ENCODE data around the gene SNX25.
A peak's percentile ranks its signal among the peaks of the same experiment; 100 is the strongest.

SNX25 gene

DNA sequence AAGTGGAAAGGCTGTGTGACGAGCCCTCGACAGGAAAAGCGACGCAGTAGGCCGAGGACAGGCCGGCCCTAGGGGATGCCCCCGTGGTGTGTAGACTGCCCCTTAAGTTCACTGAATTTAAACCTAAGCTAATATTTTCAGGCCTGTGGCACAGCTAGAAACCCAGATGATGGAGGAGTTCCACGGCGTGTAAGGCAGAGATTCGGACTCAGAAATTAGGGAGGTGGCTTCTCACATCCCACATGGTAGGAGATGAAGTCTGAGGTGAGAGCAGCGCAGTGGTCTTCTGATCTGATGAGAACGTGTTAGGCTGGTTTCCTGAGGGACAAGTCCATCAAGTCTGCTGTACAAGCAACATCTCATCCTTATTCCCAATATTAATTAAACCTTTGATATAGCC lies 178.6 kb downstream of the SNX25 start:
- TF ChIP-seq, protein P1, sequence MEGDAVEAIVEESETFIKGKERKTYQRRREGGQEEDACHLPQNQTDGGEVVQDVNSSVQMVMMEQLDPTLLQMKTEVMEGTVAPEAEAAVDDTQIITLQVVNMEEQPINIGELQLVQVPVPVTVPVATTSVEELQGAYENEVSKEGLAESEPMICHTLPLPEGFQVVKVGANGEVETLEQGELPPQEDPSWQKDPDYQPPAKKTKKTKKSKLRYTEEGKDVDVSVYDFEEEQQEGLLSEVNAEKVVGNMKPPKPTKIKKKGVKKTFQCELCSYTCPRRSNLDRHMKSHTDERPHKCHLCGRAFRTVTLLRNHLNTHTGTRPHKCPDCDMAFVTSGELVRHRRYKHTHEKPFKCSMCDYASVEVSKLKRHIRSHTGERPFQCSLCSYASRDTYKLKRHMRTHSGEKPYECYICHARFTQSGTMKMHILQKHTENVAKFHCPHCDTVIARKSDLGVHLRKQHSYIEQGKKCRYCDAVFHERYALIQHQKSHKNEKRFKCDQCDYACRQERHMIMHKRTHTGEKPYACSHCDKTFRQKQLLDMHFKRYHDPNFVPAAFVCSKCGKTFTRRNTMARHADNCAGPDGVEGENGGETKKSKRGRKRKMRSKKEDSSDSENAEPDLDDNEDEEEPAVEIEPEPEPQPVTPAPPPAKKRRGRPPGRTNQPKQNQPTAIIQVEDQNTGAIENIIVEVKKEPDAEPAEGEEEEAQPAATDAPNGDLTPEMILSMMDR (IDR thresholded peaks at IDR 0.05; ENCODE audit: poor library complexity, severe bottlenecking) = no peak
- ATAC-seq (ENCODE audit: low read depth) (no peak), DNase-seq (ENCODE audit: low spot score) (no peak)
- Histone ChIP-seq H3K27me3 (ENCODE audit: insufficient read depth, poor library complexity, severe bottlenecking) (no peaks in the 10 kb centered on the region), H3K27ac (ENCODE audit: poor library complexity, severe bottlenecking) (no peak overlapping the region), H3K9me3 (ENCODE audit: severe bottlenecking) (no peaks in the 10 kb centered on the region), H3K36me3 (ENCODE audit: low read depth) (no peaks in the 10 kb centered on the region), H3K4me1 (ENCODE audit: insufficient read depth, poor library complexity, severe bottlenecking) (peaks cover 18% of the 10 kb centered on the region), H3K4me3 (ENCODE audit: severe bottlenecking) (no peak overlapping the region)

DNA sequence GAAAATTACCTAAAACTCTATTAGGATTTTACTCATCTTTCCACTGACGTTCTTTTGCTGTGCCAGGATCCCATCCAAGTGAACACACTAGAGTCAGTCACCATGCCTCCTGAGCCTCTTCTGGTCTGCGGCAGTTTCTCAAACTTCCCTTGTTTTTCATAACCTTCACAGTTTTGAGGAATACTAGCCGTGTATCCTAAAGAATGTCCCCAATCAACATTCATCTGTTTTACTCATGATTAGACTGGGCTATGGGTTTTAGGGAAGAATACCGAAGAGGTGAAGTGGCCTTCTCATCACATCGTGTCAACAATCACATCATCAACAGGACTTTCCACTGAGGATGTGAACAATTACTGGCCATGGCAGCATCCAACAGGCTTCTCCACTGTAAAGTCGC lies 181.5 kb downstream of the SNX25 start:
- Histone ChIP-seq H3K9me3 (ENCODE audit: severe bottlenecking) (no peaks in the 10 kb centered on the region), H3K36me3 (ENCODE audit: low read depth) (no peaks in the 10 kb centered on the region), H3K4me3 (ENCODE audit: severe bottlenecking) (no peak overlapping the region), H3K27me3 (ENCODE audit: insufficient read depth, poor library complexity, severe bottlenecking) (no peaks in the 10 kb centered on the region), H3K4me1 (ENCODE audit: insufficient read depth, poor library complexity, severe bottlenecking) (peaks cover 3% of the 10 kb centered on the region), H3K27ac (ENCODE audit: poor library complexity, severe bottlenecking) (no peak overlapping the region)
- TF ChIP-seq, protein P1 (IDR thresholded peaks at IDR 0.05; ENCODE audit: poor library complexity, severe bottlenecking) = no peak
- ATAC-seq (ENCODE audit: low read depth) = no peak
- DNase-seq (ENCODE audit: low spot score) = no peak

DNA sequence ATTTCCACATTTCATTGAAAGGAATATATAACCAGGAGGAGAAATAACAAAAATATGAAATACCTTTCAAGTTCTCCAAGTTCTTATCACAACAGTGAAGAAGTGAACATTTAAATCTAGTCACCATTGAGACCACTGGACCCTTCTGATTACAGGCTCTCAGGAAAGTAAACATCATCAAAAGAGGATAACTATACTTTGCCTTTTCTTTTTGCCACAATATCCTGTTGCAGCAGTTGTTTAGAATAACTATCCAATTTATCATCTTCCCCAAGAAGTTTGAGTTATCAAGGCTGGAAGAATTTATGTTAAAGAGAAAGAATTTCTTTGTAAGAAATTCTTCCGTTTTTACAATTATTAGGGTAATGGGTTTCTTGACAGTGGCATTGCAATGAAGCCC lies 182.8 kb downstream of the SNX25 start:
- TF ChIP-seq, protein P1 (IDR thresholded peaks at IDR 0.05; ENCODE audit: poor library complexity, severe bottlenecking) = no peak

DNA sequence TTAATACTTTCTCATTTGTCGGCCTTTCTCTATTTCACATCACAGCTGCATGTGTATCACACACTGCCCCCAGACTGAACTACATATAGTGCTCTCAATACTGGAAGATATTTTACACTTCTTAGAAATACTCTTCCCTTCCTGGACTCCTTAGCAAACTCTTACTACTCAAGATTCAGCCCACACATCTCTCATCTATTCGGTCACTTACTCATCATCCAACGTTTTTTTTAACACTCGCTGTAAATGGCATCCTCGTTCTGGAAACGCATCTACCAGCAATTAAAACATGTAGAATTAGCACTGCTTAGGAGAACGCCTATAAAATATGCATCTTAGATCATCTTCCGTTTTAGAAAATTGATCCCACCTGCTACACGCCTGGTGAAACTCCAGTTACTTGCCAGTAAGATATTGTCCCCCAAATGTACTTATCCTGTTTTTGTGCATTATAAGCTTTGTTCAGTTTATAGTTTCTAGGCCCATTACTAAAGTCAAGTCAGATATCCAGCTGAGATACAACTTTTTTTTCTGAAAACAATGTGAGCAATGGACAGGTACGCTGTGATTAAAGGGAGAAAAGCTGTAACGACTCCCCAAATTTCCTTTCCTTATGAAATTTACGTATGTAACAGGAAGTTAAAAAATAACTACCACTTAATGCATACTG lies 185.3 kb downstream of the SNX25 start:
- no peak for DNase-seq (ENCODE audit: low spot score)
- H3K9me3 ChIP-seq (ENCODE audit: severe bottlenecking) = no peaks in the 10 kb centered on the region
- H3K27ac ChIP-seq (ENCODE audit: poor library complexity, severe bottlenecking) = peak overlapping the region; percentile 94
- peaks cover 24% of the 10 kb centered on the region for H3K36me3 ChIP-seq (ENCODE audit: low read depth)
- H3K4me1 ChIP-seq (ENCODE audit: insufficient read depth, poor library complexity, severe bottlenecking) = peaks cover 12% of the 10 kb centered on the region
- ATAC-seq (ENCODE audit: low read depth) = no peak
- H3K4me3 ChIP-seq (ENCODE audit: severe bottlenecking) = peak overlapping the region; percentile 45
- H3K27me3 ChIP-seq (ENCODE audit: insufficient read depth, poor library complexity, severe bottlenecking) = no peaks in the 10 kb centered on the region
- TF ChIP-seq, protein P1 (IDR thresholded peaks at IDR 0.05; ENCODE audit: poor library complexity, severe bottlenecking) = no peak

More for the DNA sequence above, 182.8 kb downstream of the SNX25 start:
- Histone ChIP-seq H3K4me1 (ENCODE audit: insufficient read depth, poor library complexity, severe bottlenecking) (peaks cover 3% of the 10 kb centered on the region), H3K9me3 (ENCODE audit: severe bottlenecking) (no peaks in the 10 kb centered on the region), H3K4me3 (ENCODE audit: severe bottlenecking) (no peak overlapping the region), H3K27me3 (ENCODE audit: insufficient read depth, poor library complexity, severe bottlenecking) (no peaks in the 10 kb centered on the region), H3K27ac (ENCODE audit: poor library complexity, severe bottlenecking) (no peak overlapping the region), H3K36me3 (ENCODE audit: low read depth) (no peaks in the 10 kb centered on the region)
- ATAC-seq (ENCODE audit: low read depth) (no peak), DNase-seq (ENCODE audit: low spot score) (no peak)

DNA sequence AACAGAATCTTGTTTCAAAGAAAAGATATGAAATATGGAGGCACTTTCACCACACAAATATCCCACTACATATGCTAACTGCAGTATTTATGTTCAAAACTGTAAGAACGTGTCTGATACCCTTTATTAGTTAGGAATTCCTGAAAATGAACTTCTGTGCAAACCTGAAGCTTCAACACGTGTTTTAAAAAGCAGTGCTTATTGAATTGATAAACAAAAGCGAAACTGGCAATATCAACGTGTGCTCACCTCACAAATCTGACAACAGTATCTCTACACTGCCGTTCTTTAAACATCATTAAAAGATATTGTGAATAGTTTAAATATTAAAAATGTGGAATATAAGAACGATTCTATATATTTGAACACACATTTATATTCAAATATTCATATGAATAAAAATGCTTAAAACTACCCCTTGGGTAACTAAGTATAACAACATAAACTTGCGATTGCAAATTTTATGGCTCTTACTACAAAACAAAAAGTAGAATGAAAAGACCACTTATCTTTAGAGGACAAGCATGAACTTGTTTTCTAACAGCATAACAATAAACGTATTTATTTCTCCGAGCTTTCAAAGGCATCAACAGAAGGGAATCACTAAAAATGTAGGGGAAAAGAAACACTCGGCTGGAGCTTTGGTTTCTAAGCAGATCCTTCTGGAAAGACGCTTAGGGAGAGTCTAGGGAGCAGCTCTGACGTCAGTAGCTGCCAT lies 186.0 kb downstream of the SNX25 start, which contains the start of gene LRP2BP:
Gene LRP2BP (minus strand): TSS at position 687 of the 718 bp plus-strand sequence. CDS start 17,738 bp downstream, outside the sequence.
- Histone ChIP-seq H3K27ac (ENCODE audit: poor library complexity, severe bottlenecking) (peak within 1 kb of the TSS; percentile 94), H3K4me1 (ENCODE audit: insufficient read depth, poor library complexity, severe bottlenecking) (peaks cover 12% of the 10 kb centered on the region), H3K27me3 (ENCODE audit: insufficient read depth, poor library complexity, severe bottlenecking) (no peaks in the 10 kb centered on the region), H3K36me3 (ENCODE audit: low read depth) (peaks cover 31% of the 10 kb centered on the region), H3K9me3 (ENCODE audit: severe bottlenecking) (no peaks in the 10 kb centered on the region), H3K4me3 (ENCODE audit: severe bottlenecking) (peak within 1 kb of the TSS; percentile 45)
- TF ChIP-seq, protein P1 (IDR thresholded peaks at IDR 0.05; ENCODE audit: poor library complexity, severe bottlenecking) = no peak
- ATAC-seq (ENCODE audit: low read depth) (no peak), DNase-seq (ENCODE audit: low spot score) (no peak)
